Stomach (tissue), 4 donors: ENCODE data around the gene TCHP.

Source experiments
- EP300 ChIP-seq: sonication (generic); formaldehyde crosslinking; IDR thresholded peaks from one replicate; pipeline ENCODE4 v1.6.1; 2017; ENCODE audit warnings: antibody characterized with exemption
- POLR2A ChIP-seq, 4 donors: fragments of 450-650 bp; IDR thresholded peaks; one replicate each; pipeline ENCODE4 v1.6.1; 2016; ENCODE audit warnings: antibody characterized with exemption in 4 of 4, control low read depth in 2 of 4, mild to moderate bottlenecking in 1 of 4, moderate library complexity in 1 of 4
- TF ChIP-seq, protein P1 (sequence below), 7 experiments: fragments of 450-650 bp in 4 of 7; fragments of 200-600 bp in 3 of 7; sonication (generic) in 3 of 7; IDR thresholded peaks; one replicate each; pipeline ENCODE4 v1.5.1; 2016 to 2019; ENCODE audit warnings: antibody characterized with exemption in 7 of 7, control low read depth in 2 of 7, mild to moderate bottlenecking in 1 of 7

DNA sequence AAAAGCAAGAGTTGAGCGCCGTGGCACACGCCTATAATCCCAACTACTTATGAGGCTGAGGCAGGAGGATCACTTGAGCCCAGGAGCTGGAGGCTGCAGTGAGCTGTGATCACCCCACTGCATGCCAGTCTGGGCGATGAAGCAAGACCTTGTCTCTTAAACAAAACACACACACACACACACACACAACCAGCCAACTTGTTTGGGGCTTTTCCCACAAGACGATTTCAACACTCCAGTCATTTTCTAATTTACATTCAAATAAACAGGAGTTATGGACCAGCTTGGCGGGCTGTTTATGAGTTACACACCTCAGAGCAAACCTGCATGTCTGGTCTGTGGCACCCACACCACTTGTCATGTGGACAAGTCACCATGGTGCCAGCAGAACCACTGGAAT lies 26.4 kb upstream of the TCHP start:
- TF ChIP-seq, protein P1, sequence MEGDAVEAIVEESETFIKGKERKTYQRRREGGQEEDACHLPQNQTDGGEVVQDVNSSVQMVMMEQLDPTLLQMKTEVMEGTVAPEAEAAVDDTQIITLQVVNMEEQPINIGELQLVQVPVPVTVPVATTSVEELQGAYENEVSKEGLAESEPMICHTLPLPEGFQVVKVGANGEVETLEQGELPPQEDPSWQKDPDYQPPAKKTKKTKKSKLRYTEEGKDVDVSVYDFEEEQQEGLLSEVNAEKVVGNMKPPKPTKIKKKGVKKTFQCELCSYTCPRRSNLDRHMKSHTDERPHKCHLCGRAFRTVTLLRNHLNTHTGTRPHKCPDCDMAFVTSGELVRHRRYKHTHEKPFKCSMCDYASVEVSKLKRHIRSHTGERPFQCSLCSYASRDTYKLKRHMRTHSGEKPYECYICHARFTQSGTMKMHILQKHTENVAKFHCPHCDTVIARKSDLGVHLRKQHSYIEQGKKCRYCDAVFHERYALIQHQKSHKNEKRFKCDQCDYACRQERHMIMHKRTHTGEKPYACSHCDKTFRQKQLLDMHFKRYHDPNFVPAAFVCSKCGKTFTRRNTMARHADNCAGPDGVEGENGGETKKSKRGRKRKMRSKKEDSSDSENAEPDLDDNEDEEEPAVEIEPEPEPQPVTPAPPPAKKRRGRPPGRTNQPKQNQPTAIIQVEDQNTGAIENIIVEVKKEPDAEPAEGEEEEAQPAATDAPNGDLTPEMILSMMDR (IDR thresholded peaks at IDR 0.05) = no peak
- no peak for TF ChIP-seq POLR2A (IDR thresholded peaks at IDR 0.05)
- TF ChIP-seq EP300 = no peak
